ENCODE data around the gene ARID1B. TPM values are rescaled to one million over a fixed set of nuclear protein-coding genes. Genes with fewer than 3 reads are reported as not detected.

The ARID1B gene
- total RNA-seq, 1 experiment from 2014 or later = 42.8 TPM

DNA sequence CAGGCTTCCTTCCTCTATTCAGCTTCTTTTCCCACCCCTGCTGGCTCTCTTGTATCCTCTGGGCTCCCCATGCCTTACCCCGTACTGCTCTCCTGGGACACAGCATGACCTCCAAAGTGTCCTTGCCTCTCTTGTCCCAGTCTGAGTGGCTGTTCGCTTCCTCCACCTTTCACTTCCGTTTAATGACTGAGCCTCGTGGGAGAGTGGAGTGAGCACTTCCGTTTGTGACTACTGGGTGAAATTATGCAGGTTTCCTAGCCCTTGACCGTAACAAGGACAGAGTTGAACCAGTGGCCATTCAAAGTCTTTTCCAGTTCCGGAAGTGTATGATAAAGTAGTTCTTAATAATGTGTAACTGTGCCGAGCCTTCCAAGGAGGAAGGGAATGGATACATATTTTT is 109.2 kb downstream of the ARID1B start:
- Histone ChIP-seq H3K9me3 (ENCODE audit: insufficient read depth, low read depth) (no peaks in the 10 kb centered on the region), H3K4me2 (no peak overlapping the region), H3K79me2 (ENCODE audit: low read depth) (peaks cover 38% of the 10 kb centered on the region), H2AFZ (no peak overlapping the region), H3K27ac (no peak overlapping the region), H3K27me3 (ENCODE audit: insufficient read depth, low read depth) (no peaks in the 10 kb centered on the region), H3F3A (ENCODE audit: insufficient read depth, low read depth) (no peaks in the 10 kb centered on the region), H3K36me3 (ENCODE audit: low read depth) (no peaks in the 10 kb centered on the region), H3K9me2 (ENCODE audit: insufficient read depth) (no peaks in the 10 kb centered on the region), H3K4me3 (no peak overlapping the region), H3K4me1 (replicated peaks; ENCODE audit: insufficient read depth) (peaks cover 12% of the 10 kb centered on the region), H4K20me1 (ENCODE audit: insufficient read depth) (peaks cover 3% of the 10 kb centered on the region; the same call in 1 of the 2 replicates)
- ChIA-PET CTCF (no interaction called here), POLR2A (ENCODE audit: unreplicated experiment) (interaction anchor here (0.6 kb wide), 1 partner anchor 17 kb away, joined by 6 read pairs; no protein-coding TSS in a partner anchor)
- no TSS peak for BruUV-seq (replicated peaks)
- intact Hi-C loops (cut with micrococcal nuclease; ENCODE audit: unreplicated experiment) = loop anchor here (10.0 kb wide), 1 partner anchor 138 kb away; no protein-coding TSS in a partner anchor
- no peak for TF ChIP-seq CTCF (conservative IDR thresholded peaks at IDR 0.05)
- no peak for TF ChIP-seq EZH2 (IDR thresholded peaks at IDR 0.05; ENCODE audit: low read depth)
- no peak for DNase-seq

GRCh38 chr6:156887623-156888269 is 110.6 kb downstream of the ARID1B start:
- CTCF ChIA-PET = no interaction called here
- intact Hi-C loops (cut with micrococcal nuclease; ENCODE audit: unreplicated experiment) = loop anchor here (10.0 kb wide), 1 partner anchor 137 kb away; no protein-coding TSS in a partner anchor
- Histone ChIP-seq H3K4me2 (no peak overlapping the region), H3K9me3 (ENCODE audit: insufficient read depth, low read depth) (no peaks in the 10 kb centered on the region), H3K27me3 (ENCODE audit: insufficient read depth, low read depth) (no peaks in the 10 kb centered on the region), H3K79me2 (ENCODE audit: low read depth) (peaks cover 42% of the 10 kb centered on the region), H4K20me1 (ENCODE audit: insufficient read depth) (0 out of 2 replicates have a peak, but pooled peaks cover 3% of the 10 kb centered on the region), H3K27ac (no peak overlapping the region), H3K36me3 (ENCODE audit: low read depth) (no peaks in the 10 kb centered on the region), H3F3A (ENCODE audit: insufficient read depth, low read depth) (no peaks in the 10 kb centered on the region; the same call in 1 of the 2 replicates), H3K4me1 (replicated peaks; ENCODE audit: insufficient read depth) (peaks cover 12% of the 10 kb centered on the region), H3K9me2 (ENCODE audit: insufficient read depth) (no peaks in the 10 kb centered on the region), H2AFZ (no peak overlapping the region), H3K4me3 (no peak overlapping the region)
- BruUV-seq (replicated peaks) = no TSS peak
- DNase-seq = no peak
- POLR2A ChIA-PET (ENCODE audit: unreplicated experiment) = no interaction called here
- TF ChIP-seq CTCF (conservative IDR thresholded peaks at IDR 0.05) (no peak), EZH2 (IDR thresholded peaks at IDR 0.05; ENCODE audit: low read depth) (no peak)

DNA sequence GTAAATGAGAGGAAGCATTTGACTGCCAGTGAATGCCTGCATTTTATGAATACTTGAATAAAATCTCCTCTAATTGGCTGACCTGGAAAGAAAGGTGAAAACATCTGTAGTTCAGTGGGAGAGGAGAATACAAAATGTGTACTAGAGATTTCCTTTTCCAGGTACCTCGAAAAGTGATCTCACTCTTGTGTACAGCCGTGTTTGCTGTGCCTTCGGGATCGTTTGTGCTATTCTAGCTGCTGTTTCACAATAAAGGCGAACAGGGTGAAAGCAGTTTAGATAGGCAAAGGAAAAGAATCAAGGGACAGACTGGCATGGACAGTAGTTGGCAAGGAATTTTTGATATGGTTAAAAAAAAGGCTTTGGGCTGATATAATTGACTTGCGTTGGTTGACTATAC is 112.3 kb downstream of the ARID1B start:
- no TSS peak for BruUV-seq (replicated peaks)
- Histone ChIP-seq H3K4me3 (no peak overlapping the region), H4K20me1 (ENCODE audit: insufficient read depth) (0 out of 2 replicates have a peak, but pooled peaks cover 3% of the 10 kb centered on the region), H3K9me3 (ENCODE audit: insufficient read depth, low read depth) (no peaks in the 10 kb centered on the region), H3K36me3 (ENCODE audit: low read depth) (no peaks in the 10 kb centered on the region), H3K9me2 (ENCODE audit: insufficient read depth) (no peaks in the 10 kb centered on the region), H3K79me2 (ENCODE audit: low read depth) (peaks cover 41% of the 10 kb centered on the region), H3K27ac (no peak overlapping the region), H3K27me3 (ENCODE audit: insufficient read depth, low read depth) (no peaks in the 10 kb centered on the region), H3F3A (ENCODE audit: insufficient read depth, low read depth) (no peaks in the 10 kb centered on the region; the same call in 1 of the 2 replicates), H3K4me2 (no peak overlapping the region), H2AFZ (no peak overlapping the region), H3K4me1 (replicated peaks; ENCODE audit: insufficient read depth) (peaks cover 12% of the 10 kb centered on the region)
- POLR2A ChIA-PET (ENCODE audit: unreplicated experiment) = no interaction called here
- CTCF ChIA-PET = no interaction called here
- DNase-seq = no peak
- TF ChIP-seq EZH2 (IDR thresholded peaks at IDR 0.05; ENCODE audit: low read depth) = no peak
- no peak for TF ChIP-seq CTCF (conservative IDR thresholded peaks at IDR 0.05)
- intact Hi-C loops (cut with micrococcal nuclease; ENCODE audit: unreplicated experiment) = loop anchor here (10.0 kb wide), 1 partner anchor 135 kb away; no protein-coding TSS in a partner anchor

Measured in PC-9 (cell line).